Caco-2 (cell line): ENCODE data around the gene MYO9A. TPM values are rescaled to one million over a fixed set of nuclear protein-coding genes. Genes with fewer than 3 reads are reported as not detected.
"Not testable (repeated sequence)": the region's sequence is repeated elsewhere in the genome, so short reads cannot be mapped to it uniquely, and the experiment has no call there.

Source experiments
- BruUV-seq: library from RNA; stranded (reverse); fragments of 400-500 nt; replicated peaks from 2 replicates; lab custom pipeline; 2021; lab: Mats Ljungman, UMichigan
- CTCF ChIA-PET: fragments of 300-600 bp; sonication (Branson Sonifier 250); formaldehyde crosslinking; loops from one replicate; lab custom pipeline; 2022; ENCODE audit warnings: antibody characterized with exemption; lab: Charles Lee
- POLR2A ChIA-PET: fragments of 300-600 bp; sonication (Branson Sonifier 250); formaldehyde crosslinking; loops from one replicate; lab custom pipeline; 2022; ENCODE audit warnings: antibody characterized with exemption; lab: Charles Lee
- DNase-seq, 2 experiments: peaks; one replicate each; pipeline versions ENCODE4 v3.0.0 to v3.0.0-alpha.2; 2020 to 2022
- H3K27me3 ChIP-seq: replicated peaks from 2 replicates; pipeline ENCODE4 v1.6.0; 2011; ENCODE audit warnings: low read length; ENCODE audit not compliant: control insufficient read depth, insufficient read depth
- H3K36me3 ChIP-seq: 2 replicates; pipeline ENCODE4 v1.5.1; 2011; ENCODE audit warnings: low read length; ENCODE audit not compliant: control insufficient read depth, insufficient read depth
- H3K4me1 ChIP-seq: fragments of 250-450 bp; sonication (Bioruptor Pico); 2 replicates; pipeline ENCODE4 v1.5.1; 2020; ENCODE audit warnings: mild to moderate bottlenecking
- H3K4me3 ChIP-seq: 2 replicates; pipeline ENCODE4 v1.5.1; 2011; ENCODE audit warnings: low read depth, mild to moderate bottlenecking, control low read depth, low read length
- H3K9me3 ChIP-seq: fragments of 250-450 bp; sonication (Bioruptor Pico); 2 replicates; pipeline ENCODE4 v1.5.1; 2020; ENCODE audit warnings: mild to moderate bottlenecking, moderate library complexity
- H3K27ac Mint-ChIP-seq: one replicate; pipeline ENCODE4 v1.8.0; 2022; ENCODE audit warnings: mixed read lengths; ENCODE audit not compliant: unreplicated experiment
- H3K27me3 Mint-ChIP-seq: one replicate; pipeline ENCODE4 v1.8.0; 2022; ENCODE audit warnings: mixed read lengths; ENCODE audit not compliant: insufficient read depth, unreplicated experiment
- H3K36me3 Mint-ChIP-seq: one replicate; pipeline ENCODE4 v1.8.0; 2022; ENCODE audit warnings: mild to moderate bottlenecking, mixed read lengths; ENCODE audit not compliant: insufficient read depth, unreplicated experiment
- H3K4me1 Mint-ChIP-seq: one replicate; pipeline ENCODE4 v1.8.0; 2022; ENCODE audit warnings: low read depth, mixed read lengths; ENCODE audit not compliant: unreplicated experiment
- H3K4me3 Mint-ChIP-seq: one replicate; pipeline ENCODE4 v1.8.0; 2022; ENCODE audit warnings: mild to moderate bottlenecking, moderate library complexity, mixed read lengths; ENCODE audit not compliant: unreplicated experiment
- H3K9me3 Mint-ChIP-seq: one replicate; pipeline ENCODE4 v1.8.0; 2022; ENCODE audit warnings: mixed read lengths; ENCODE audit not compliant: unreplicated experiment
- CTCF ChIP-seq, 2 experiments: fragments of 200-600 bp in 1 of 2; IDR thresholded peaks; 1 replicate in 1 of 2; 2 replicates in 1 of 2; pipeline versions ENCODE4 v1.5.1 to v1.8.0; 2011 to 2022; ENCODE audit warnings: antibody characterized with exemption in 1 of 2, control low read depth in 1 of 2, inconsistent platforms in 1 of 2, low read depth in 1 of 2, low read length in 1 of 2, mild to moderate bottlenecking in 1 of 2, moderate library complexity in 1 of 2; ENCODE audit not compliant: insufficient read depth in 1 of 2, severe bottlenecking in 1 of 2, unreplicated experiment in 1 of 2
- intact Hi-C: fragments of 100-400 bp; cut with micrococcal nuclease; formaldehyde crosslinking; loops from one replicate; pipeline ENCODE4 v1.10.0; 2022; ENCODE audit not compliant: unreplicated experiment
- total RNA-seq: library from RNA; stranded (reverse); gene quantifications from 2 replicates; pipeline ENCODE4 v1.2.3, GENCODE V29; 2022

The MYO9A gene
- total RNA-seq, 1 experiment from 2014 or later, result 71.9 TPM

GRCh38 chr15:71880276-71880675 lies 237.7 kb downstream of the MYO9A start:
- POLR2A ChIA-PET, result no interaction called here
- peaks cover 45% of the 10 kb centered on the region for H3K36me3 Mint-ChIP-seq
- no peak overlapping the region for H3K4me3 Mint-ChIP-seq
- H3K27me3 Mint-ChIP-seq, result no peaks in the 10 kb centered on the region
- H3K4me3 ChIP-seq, result no peak overlapping the region
- no peak for TF ChIP-seq CTCF (IDR thresholded peaks at IDR 0.05; ENCODE audit: insufficient read depth in 1 of 2, low read depth in 1 of 2, low read length in 1 of 2, severe bottlenecking in 1 of 2, unreplicated experiment in 1 of 2)
- no peaks in the 10 kb centered on the region for H3K4me1 Mint-ChIP-seq
- no peak for DNase-seq
- intact Hi-C loops, result no loop called here
- BruUV-seq, result no TSS peak
- CTCF ChIA-PET, result no interaction called here
- H3K4me1 ChIP-seq, result no peaks in the 10 kb centered on the region
- H3K27me3 ChIP-seq, result no peaks in the 10 kb centered on the region
- no peak overlapping the region for H3K27ac Mint-ChIP-seq
- no peaks in the 10 kb centered on the region for H3K9me3 Mint-ChIP-seq
- no peaks in the 10 kb centered on the region for H3K9me3 ChIP-seq
- H3K36me3 ChIP-seq, result no peaks in the 10 kb centered on the region

GRCh38 chr15:71874245-71874644 lies 243.7 kb downstream of the MYO9A start:
- intact Hi-C loops, result no loop called here
- Mint-ChIP-seq H3K9me3 (no peaks in the 10 kb centered on the region), H3K27me3 (no peaks in the 10 kb centered on the region), H3K4me3 (no peak overlapping the region), H3K36me3 (peaks cover 47% of the 10 kb centered on the region), H3K4me1 (no peaks in the 10 kb centered on the region), H3K27ac (no peak overlapping the region)
- DNase-seq, result no peak
- BruUV-seq, result no TSS peak
- Histone ChIP-seq H3K9me3 (no peaks in the 10 kb centered on the region), H3K4me3 (no peak overlapping the region), H3K36me3 (no peaks in the 10 kb centered on the region), H3K4me1 (no peaks in the 10 kb centered on the region), H3K27me3 (no peaks in the 10 kb centered on the region)
- no peak for TF ChIP-seq CTCF (IDR thresholded peaks at IDR 0.05; ENCODE audit: insufficient read depth in 1 of 2, low read depth in 1 of 2, low read length in 1 of 2, severe bottlenecking in 1 of 2, unreplicated experiment in 1 of 2)
- POLR2A ChIA-PET, result no interaction called here
- CTCF ChIA-PET, result no interaction called here

GRCh38 chr15:71858232-71858631 lies 259.7 kb downstream of the MYO9A start:
- H3K27me3 Mint-ChIP-seq, H3K4me1 ChIP-seq, DNase-seq, H3K9me3 Mint-ChIP-seq, BruUV-seq, H3K27me3 ChIP-seq, H3K4me3 Mint-ChIP-seq, POLR2A ChIA-PET, H3K4me3 ChIP-seq, H3K36me3 ChIP-seq, H3K4me1 Mint-ChIP-seq, H3K9me3 ChIP-seq, CTCF ChIA-PET, H3K27ac Mint-ChIP-seq: not testable (repeated sequence)
- peaks cover 32% of the 10 kb centered on the region for H3K36me3 Mint-ChIP-seq
- intact Hi-C loops, result loop anchor here (10.0 kb wide), 1 partner anchor 297 kb away; no protein-coding TSS in a partner anchor

GRCh38 chr15:71853543-71853942 lies 264.4 kb downstream of the MYO9A start:
- TF ChIP-seq CTCF (IDR thresholded peaks at IDR 0.05; ENCODE audit: insufficient read depth in 1 of 2, low read depth in 1 of 2, low read length in 1 of 2, severe bottlenecking in 1 of 2, unreplicated experiment in 1 of 2), result no peak

More at GRCh38 chr15:71853543-71853942, 264.4 kb downstream of the MYO9A start:
- intact Hi-C loops, result loop anchor here (10.0 kb wide), 1 partner anchor 301 kb away; no protein-coding TSS in a partner anchor
- no TSS peak for BruUV-seq
- H3K9me3 Mint-ChIP-seq, result no peaks in the 10 kb centered on the region
- H3K36me3 Mint-ChIP-seq, result peaks cover 47% of the 10 kb centered on the region
- ChIA-PET CTCF (no interaction called here), POLR2A (no interaction called here)
- Histone ChIP-seq H3K27me3 (no peaks in the 10 kb centered on the region), H3K9me3 (no peaks in the 10 kb centered on the region), H3K4me1 (no peaks in the 10 kb centered on the region), H3K36me3 (no peaks in the 10 kb centered on the region; the same call in none of the 2 replicates), H3K4me3 (no peak overlapping the region)
- H3K27me3 Mint-ChIP-seq, result no peaks in the 10 kb centered on the region
- H3K4me3 Mint-ChIP-seq, result no peak overlapping the region
- H3K4me1 Mint-ChIP-seq, result no peaks in the 10 kb centered on the region
- DNase-seq, result no peak
- H3K27ac Mint-ChIP-seq, result no peak overlapping the region
